HCT116 (cell line): ENCODE results near the gene SUPV3L1.

Source experiments
- MAX ChIP-seq: IDR thresholded peaks from 2 replicates; pipeline ENCODE4 v1.6.1; 2012
- TF ChIP-seq, protein P1 (sequence below), 3 experiments: fragments of 200-600 bp in 1 of 3; sonication (generic) in 1 of 3; IDR thresholded peaks in 2 of 3; conservative IDR thresholded peaks in 1 of 3; 2 replicates each; pipeline ENCODE4 v1.5.1; 2012 to 2017; ENCODE audit warnings: low read depth in 2 of 3, low read length in 2 of 3, antibody characterized with exemption in 1 of 3, borderline replicate concordance in 1 of 3, control low read depth in 1 of 3, mild to moderate bottlenecking in 1 of 3, mixed read lengths in 1 of 3, mixed run types in 1 of 3, moderate library complexity in 1 of 3; ENCODE audit not compliant: insufficient read depth in 1 of 3

GRCh38 chr10:69211104-69211503 lies 31.1 kb downstream of the SUPV3L1 start:
- no peak for TF ChIP-seq MAX
- TF ChIP-seq, protein P1, sequence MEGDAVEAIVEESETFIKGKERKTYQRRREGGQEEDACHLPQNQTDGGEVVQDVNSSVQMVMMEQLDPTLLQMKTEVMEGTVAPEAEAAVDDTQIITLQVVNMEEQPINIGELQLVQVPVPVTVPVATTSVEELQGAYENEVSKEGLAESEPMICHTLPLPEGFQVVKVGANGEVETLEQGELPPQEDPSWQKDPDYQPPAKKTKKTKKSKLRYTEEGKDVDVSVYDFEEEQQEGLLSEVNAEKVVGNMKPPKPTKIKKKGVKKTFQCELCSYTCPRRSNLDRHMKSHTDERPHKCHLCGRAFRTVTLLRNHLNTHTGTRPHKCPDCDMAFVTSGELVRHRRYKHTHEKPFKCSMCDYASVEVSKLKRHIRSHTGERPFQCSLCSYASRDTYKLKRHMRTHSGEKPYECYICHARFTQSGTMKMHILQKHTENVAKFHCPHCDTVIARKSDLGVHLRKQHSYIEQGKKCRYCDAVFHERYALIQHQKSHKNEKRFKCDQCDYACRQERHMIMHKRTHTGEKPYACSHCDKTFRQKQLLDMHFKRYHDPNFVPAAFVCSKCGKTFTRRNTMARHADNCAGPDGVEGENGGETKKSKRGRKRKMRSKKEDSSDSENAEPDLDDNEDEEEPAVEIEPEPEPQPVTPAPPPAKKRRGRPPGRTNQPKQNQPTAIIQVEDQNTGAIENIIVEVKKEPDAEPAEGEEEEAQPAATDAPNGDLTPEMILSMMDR (IDR thresholded peaks at IDR 0.05 in 2 of 3, conservative IDR thresholded peaks at IDR 0.05 in 1 of 3; ENCODE audit: borderline replicate concordance in 1 of 3, insufficient read depth in 1 of 3, low read depth in 2 of 3, low read length in 2 of 3) = no peak
